HG03565 (cell line): Measurements from ENCODE around the gene PABPC4L.
"Not testable (repeated sequence)": the region's sequence is repeated elsewhere in the genome, so short reads cannot be mapped to it uniquely, and the experiment has no call there.

ENCODE experiments used
- ATAC-seq: cut with Tn5 transposase; IDR thresholded peaks from one replicate; pipeline ENCODE4 v1.9.1; 2021; ENCODE audit warnings: mild to moderate bottlenecking, moderate library complexity; ENCODE audit not compliant: unreplicated experiment

The PABPC4L gene

DNA sequence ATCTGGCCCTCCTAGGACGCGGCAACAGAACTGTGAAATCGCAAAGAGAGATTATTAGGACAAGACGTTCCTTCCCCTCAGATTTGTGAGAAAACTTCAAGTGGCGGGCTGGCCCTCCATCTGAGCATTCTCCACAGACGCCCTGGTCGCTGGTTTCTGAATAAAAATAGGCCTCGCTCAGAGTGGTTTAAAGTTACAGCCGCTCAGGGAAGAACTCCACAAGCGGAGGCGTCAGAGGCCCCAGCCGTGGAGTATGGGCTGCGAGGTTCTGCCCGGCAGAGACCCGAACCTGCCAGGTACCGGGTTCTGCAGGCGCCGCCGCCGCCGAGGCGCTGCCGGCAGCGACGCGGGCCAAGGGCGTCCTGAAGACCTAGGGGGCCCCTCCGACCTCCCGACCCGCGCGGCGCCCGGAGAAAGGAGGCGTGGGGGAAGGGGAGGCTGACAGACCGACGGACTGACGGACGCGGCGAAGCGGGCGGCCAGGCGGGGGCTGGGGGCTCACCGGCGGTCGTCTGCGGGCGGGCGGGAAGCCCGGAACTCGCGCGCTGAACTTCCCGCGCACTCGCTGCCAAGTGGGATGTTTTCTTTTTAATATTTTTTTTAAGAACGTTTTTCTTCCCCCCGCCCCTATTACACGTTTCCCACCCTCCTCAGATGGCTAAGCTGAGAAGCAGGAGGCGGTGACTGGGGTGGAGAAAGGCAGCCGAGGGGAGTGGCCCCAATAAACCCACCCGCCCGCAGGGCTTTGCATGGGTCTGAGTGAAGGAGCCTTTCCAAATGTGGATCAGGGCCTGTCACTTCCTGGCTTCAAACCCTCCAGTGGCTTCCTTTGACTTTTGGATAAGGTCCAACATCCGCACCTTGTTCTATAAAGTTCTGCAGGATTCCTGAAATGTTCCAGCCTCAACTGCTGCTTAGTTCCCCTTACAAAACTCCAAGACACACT is at the start of gene PABPC4L:
PABPC4L (minus strand) TSS at position 574 of the 946 bp plus-strand sequence. CDS start 770 bp downstream, outside the sequence.
- no peak for ATAC-seq

DNA sequence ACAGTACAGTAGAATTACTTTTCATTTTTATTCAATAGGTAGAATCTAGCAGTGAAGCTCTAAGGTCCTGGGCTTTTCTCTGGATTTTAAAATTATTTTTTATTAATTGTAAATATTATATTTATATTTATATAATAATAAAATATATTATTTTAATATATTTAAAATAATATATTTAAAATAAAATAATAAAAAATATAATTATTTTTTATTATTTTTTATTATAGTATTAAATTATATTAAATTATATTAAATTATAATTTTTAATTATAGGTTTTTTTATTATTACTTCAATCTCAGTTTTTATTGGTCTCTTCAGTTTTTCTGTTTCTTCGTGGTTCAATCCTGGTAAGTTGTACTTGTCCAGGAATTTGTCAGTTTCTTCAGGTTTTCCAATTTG is 49.7 kb upstream of the PABPC4L start:
- ATAC-seq: no peak

DNA sequence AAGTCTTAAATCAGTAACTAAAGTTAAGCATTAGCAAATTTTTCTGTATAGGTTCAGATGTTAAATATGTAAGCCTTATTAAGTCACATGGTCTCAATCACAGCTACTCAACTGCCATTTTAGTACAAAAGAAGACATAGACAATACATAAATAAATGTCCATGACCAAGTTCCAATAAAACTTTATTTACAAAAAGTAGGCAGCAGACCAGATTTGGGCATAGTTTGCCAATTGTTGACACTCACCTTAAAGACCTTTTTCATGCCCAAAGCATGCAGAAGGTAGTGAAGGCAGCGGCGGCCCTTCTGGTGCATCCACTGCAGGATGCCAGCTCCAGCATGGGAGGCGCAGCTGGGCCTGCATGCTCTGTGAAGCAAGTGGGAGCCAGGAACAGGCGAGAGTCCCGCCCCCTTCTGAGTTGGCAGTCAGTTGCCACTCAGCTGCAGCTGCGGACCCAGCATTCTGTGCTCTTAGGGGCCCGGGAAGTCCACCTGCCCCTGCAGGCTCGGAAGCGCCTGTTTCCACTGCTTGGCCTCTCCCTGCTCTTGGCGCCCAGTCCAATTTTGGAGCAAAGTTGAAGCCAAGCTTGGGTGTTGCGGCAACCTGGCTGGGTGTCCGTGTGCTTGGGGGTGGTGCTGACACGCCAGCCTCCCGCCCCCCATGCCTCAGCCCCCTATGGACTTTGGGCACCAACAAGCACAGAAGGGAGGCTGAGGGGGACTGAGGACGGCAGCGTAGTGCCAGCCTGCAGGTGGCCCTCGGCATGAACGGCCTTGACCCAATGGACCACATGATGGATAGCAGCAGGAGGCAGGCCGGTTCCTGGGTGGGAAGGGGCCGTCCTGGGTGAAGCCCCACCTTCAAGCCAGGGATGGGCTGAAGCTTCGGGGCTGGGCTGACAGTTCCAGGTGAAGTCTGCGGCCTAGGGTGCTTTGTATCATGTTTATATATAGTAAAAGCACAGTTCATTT is 42.4 kb upstream of the PABPC4L start:
- ATAC-seq: no peak

DNA sequence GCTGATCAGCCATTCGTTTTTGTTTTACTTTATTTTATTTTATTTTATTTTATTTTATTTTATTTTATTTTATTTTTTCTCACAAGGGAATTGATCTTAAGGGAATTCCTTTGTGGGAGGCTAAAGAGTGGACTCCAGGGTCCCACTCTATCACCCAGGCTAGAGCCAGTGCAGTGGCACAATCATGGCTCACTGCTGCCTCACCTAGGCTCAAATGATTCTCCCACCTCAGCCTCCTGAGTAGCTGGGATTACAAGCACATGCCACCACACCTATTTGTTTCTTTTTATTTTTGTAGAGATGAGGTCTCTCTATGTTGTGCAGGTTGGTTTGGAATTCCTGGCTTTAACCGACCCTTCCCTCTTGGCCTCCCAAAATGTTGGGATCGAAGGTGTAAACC is 17.5 kb upstream of the PABPC4L start:
- ATAC-seq: no peak

DNA sequence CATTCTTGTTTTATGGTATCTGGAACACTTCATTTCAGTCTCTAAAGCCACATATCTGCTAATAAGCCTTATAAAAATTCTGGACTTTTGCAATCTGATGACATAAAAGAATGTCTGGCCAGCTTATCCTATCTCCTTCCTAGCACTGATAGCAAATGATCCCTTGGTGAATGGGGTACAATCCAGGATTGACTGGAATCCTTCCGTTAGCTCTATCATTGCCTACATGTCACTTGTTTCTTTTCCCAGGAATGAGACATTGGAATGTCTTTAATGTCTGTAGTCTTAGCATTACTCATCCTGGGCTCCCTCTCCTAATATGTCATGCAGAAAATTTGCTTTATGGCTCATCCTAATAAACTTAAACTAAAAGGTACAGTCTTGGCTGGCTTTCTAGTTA is 14.8 kb upstream of the PABPC4L start:
- ATAC-seq: no peak

DNA sequence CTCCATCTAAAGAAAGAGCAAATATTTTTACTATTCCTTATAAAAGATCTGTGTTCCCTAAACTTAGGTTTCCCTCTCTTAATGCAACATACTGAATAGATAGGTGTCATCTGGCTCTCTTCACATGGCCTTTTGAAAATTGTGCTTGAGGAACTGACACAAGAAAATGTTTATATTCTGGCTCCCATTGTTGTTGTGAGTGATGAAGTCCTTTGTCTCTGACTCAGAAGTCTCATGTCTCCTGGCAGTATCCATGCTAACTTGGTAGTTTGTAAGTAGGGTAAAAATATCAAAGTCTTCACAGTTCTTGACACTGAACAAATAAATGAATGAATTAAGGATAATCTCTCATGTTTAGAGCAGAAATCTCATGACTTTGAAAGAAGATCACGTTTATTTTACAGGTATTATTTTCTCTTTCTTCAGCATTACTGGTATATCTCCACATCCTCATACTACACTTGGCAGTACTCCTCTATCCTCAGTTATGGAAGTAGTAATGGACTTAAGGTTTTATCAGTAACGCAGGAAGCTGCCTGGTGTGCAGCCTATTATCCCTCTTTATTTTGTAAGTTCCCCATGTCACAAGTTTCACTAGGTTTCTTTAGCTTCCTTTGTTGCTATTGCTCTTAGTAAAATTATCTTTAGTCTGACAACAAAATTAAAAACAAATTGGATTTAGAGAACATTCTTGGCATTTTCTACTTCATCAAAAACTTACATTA is 14.2 kb upstream of the PABPC4L start:
- no peak for ATAC-seq

DNA sequence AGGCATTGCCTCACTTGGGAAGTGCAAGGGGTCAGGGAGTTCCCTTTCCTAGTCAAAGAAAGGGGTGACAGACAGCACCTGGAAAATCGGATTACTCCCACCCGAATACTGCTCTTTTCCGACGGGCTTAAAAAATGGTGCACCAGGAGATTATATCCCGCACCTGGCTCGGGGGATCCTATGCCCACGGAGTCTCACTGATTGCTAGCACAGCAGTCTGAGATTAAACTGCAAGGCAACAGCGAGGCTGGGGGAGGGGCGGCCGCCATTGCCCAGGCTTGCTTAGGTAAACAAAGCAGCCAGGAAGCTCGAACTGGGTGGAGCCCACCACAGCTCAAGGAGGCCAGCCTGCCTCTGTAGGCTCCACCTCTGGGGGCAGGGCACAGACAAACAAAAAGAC is 6.4 kb upstream of the PABPC4L start:
- not testable (repeated sequence) for ATAC-seq

DNA sequence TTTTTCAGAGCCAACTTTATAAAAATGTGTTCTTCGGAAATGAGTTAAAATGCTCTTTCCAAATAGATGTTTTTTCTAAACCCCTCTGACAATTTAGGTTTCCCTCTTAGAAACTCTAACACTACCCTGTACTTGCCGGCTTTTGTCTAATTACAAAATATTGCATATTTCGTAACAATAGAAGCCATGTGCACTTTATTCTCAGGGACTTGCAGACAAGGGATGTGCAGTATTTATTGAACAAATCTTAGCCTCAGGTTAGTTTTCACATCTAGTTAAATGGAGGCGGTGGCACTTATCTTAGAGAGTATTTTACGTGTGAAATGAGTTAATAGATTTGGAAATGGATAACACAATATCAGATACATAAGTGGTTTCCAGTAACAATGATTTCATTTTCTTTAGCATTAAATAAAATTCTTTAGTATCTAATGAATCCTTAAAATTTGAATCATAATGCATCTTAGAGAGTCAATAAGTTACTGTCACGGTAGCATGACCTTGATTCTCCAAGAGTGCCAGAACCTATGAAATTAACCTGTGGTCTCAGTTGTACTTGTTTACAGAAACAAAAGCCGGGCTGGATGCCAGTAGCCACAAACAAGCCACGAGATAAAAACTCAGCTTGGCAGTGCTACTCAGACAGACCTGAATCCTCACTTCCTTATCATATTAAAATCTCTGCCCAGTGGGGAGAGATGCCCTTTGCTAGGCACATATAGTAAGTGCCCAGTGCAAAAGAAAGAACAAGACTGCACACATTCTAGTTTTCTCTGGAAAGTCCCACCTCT is 772 bp upstream of the PABPC4L start:
- no peak for ATAC-seq

DNA sequence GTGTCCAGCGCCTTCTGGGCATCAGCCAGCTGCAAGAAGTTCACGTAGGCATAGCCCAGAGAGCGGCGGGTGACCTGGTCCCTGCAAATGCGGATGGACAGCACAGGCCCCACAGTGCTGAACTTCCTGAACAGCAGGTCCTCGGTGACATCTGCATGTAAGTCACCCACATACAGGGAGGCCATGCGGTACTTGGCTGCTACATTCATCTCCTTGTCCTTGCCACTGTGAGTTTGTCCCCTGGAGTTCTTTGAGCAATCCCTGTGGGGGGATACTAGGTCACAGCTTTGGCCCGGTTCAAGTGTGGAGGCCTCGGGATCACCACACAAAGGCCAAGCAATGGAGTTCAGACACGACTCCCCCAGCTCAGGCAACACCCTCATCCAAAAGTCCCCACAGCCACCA is 776 bp downstream of the PABPC4L start:
- no peak for ATAC-seq

DNA sequence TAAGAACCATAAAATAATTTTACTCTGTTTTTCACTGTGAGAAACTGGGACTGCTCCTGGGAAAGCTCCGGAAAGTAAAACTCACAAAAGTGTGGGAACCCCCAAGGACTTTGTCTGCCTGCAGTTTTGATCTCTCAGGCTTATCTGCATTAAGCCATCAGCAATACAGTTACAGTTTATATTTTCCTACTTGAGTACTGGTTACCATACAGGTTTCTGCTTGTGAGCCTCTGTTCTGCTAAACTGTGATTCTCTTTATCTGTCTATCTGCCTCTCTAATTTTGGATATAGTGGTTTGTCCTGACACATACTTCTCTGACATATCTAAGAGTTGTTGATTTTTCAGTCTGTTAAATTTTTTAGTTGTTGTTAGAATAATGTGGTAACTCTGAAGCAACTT is 11.6 kb downstream of the PABPC4L start:
- no peak for ATAC-seq

DNA sequence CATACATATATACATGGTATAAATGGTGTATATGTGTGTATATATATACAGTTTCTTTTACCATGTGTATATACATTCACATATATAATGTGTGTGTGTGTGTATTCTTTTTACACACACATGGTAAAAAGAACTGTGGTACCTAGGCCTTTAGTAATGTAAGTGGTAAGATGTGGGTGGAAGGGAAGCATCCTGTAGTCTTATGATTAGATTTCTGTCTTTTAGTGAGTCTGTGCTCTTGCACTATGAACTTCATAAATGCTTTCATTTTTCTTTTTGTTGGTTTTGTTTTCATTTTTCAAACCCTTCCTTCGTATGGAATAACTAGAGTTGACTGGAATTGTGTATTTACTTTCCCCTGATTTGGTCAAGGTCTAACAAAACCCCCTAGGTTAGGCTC is 12.1 kb downstream of the PABPC4L start:
- no peak for ATAC-seq

DNA sequence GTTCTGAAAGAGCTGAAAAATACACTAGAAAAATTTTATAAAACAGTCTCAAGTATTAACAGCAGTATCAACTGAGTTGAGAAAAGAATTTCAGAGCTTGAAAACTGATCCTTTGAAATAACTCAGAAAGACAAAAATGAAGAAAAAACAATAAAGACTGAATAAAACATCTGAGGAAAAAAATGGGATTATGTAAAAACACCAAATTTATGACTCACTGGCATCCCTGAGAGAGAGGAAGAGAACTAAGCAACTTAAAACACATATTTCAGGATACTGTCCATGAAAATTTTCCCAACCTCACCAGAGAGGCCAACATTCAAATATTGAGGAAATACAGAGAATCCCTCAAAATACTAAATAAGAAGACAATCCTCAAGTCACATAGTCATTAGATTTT is 22.9 kb downstream of the PABPC4L start:
- ATAC-seq: no peak

DNA sequence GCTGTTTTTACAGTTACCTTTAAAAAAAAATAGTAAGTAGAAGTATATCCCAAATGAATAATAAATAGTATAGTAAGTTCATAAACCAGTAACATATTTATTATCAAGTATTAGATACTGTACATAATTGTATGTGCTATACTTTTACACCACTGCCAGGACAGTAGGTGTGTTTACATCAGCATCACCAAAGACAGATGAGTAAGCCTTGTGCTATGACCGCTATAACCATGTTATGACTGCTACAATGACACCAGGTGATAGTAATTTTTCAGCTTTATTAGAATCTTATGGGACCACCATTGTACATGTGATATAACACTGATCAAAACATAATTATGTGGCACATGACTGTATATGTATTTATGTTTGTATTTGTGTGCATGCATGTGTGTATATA is 27.3 kb downstream of the PABPC4L start:
- no peak for ATAC-seq

DNA sequence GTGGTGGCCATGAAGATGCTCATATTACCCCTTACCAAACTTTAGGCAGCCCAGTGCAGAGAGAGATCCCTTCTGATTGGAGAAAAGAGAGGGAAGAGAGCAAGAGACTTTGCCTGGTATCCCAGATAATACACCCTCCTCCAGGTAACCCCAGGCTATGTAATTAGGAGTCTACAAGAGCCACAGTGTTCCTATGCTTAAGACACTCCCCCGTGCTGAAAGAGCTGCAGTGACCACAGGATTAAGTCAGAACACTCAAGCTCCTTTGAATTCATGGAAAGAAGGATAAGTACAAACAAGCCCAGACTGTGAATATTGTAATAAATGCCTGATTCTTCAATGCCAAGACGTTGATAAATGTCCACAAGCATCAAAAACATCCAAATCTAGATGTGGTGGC is 41.4 kb downstream of the PABPC4L start:
- ATAC-seq: no peak

DNA sequence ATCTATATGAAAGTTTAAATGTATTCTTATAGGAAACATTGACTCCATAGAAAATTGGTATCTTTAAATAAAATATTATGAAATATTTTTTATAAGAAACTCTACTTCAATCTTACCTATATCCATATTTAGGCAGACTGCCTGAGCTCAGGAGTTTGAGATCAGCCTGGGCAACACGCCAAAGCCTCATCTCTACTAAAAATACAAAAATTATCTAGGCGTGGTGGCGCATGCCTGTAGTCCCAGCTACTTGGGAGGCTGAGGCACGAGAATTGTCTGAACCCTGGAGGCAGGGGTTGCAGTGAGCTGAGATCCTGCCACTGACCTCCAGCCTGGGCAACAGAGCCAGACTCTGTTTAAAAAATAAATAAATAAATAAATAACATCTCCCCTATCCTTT is 47.5 kb downstream of the PABPC4L start:
- ATAC-seq: no peak

DNA sequence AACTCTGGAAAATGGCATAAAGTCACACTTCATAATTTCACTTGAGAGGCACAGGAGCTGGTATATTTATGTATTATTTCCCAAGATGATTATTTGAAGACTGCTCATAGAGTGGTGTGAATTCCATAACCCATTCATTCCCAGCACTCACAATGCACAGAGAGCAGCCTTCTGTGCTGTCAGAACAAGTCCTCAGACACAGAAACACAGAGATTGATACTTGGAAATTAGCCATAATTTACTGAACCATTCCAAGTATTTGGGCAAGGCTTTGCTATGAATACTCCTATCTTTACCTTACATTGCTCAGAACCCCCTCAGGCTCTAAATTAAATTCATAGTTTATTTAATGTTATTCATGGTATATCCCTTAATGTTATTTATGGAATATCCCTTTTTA is 53.6 kb downstream of the PABPC4L start:
- no peak for ATAC-seq
